Measurements from ENCODE around the gene MYOZ2.

MYOZ2 gene

DNA sequence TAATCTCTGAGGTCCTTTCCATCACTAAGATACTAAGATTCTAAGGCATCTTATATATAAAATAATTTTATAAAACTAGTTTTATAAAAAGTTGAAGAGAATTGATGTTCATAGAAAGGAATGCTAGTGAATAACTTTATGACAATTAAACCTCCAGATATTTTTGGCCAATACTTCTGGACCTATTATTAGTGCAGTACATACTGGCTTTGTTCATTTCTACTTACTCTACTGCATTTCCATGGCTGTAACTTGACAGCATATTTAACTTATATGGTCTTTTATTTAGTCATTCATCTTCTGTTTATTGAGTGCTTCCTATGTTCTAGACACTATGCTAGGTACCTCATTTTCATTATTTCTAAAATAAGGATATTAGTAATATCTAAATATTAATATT, 70.1 kb downstream of the MYOZ2 start:
- no peak overlapping the region for H3K4me3 Mint-ChIP-seq
- ATAC-seq (no peak), DNase-seq (ENCODE audit: low spot score in 2 of 2) (no peak)
- no peak overlapping the region for H3K27ac Mint-ChIP-seq
- H3K4me1 Mint-ChIP-seq, result peaks cover 16% of the 10 kb centered on the region
- H3K9me3 Mint-ChIP-seq, result no peaks in the 10 kb centered on the region
- H3K36me3 Mint-ChIP-seq, result no peaks in the 10 kb centered on the region

DNA sequence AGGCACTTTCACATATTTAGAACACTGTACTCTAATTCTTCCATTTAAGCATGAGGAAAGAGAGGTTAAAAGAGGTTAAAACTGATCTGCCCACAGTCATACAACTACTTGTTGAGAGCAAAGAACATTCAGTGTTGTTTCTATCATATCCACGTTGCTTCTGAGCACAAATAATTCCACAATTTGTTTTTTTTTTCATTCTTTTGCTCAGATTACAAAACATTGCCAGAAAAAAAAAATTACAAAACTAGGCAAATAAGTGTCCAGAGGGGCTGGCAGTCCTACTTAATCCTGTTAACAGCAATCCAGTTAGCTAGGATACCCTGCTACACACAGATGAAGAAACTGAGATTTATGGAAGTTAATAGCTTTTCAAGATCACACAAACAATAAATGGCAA, 70.5 kb downstream of the MYOZ2 start:
- Mint-ChIP-seq H3K4me3 (no peak overlapping the region), H3K9me3 (no peaks in the 10 kb centered on the region), H3K27ac (no peak overlapping the region), H3K36me3 (peaks cover 1% of the 10 kb centered on the region), H3K4me1 (peaks cover 21% of the 10 kb centered on the region)
- DNase-seq (ENCODE audit: low spot score in 2 of 2) (no peak), ATAC-seq (no peak)

DNA sequence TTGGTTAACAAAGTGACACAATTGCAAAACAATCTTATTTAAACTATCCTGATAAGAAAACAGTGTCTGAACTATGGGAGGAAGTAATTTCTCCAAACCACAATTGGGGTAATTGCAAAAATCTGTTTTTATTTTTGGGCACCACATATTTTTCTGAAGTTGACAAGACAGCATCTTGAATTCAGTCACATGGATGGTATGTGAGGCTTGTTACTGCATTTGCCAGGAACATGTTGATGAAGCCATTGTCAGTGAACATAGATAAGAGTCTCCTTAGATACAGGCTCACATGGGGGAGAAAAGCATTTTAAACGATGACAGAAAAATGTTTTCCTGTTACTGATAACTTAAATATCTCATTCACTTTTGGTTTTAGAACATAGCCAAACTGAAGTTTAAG, 71.4 kb downstream of the MYOZ2 start:
- H3K4me1 Mint-ChIP-seq, result peaks cover 30% of the 10 kb centered on the region
- no peak overlapping the region for H3K4me3 Mint-ChIP-seq
- no peaks in the 10 kb centered on the region for H3K9me3 Mint-ChIP-seq
- DNase-seq (ENCODE audit: low spot score in 2 of 2) (no peak), ATAC-seq (no peak)
- H3K27ac Mint-ChIP-seq, result no peak overlapping the region
- H3K36me3 Mint-ChIP-seq, result peaks cover 7% of the 10 kb centered on the region

DNA sequence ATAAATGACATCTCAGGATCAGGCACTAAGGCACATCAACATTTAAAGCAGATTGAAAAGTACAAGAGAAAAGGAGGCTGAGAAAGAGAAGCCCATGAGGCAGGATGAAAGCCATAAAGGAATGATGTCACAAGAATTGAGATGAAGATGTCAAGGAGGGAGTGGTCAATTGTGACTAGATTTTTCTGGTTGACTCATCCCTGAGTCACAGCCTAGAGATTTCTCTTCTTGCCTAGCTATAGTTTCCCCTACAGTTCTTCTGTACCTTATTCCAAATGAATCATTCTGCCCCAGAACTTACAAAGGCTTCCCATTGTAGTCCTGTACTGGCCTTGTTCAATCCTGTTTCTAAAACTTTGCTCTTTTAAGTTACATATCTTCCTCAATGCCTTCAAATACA, 73.4 kb downstream of the MYOZ2 start:
- Mint-ChIP-seq H3K4me3 (no peak overlapping the region), H3K27ac (no peak overlapping the region), H3K9me3 (no peaks in the 10 kb centered on the region), H3K4me1 (peaks cover 41% of the 10 kb centered on the region), H3K36me3 (peaks cover 17% of the 10 kb centered on the region)
- DNase-seq (ENCODE audit: low spot score in 2 of 2) (peak; percentile 6 to 58), ATAC-seq (peak; percentile 70)

DNA sequence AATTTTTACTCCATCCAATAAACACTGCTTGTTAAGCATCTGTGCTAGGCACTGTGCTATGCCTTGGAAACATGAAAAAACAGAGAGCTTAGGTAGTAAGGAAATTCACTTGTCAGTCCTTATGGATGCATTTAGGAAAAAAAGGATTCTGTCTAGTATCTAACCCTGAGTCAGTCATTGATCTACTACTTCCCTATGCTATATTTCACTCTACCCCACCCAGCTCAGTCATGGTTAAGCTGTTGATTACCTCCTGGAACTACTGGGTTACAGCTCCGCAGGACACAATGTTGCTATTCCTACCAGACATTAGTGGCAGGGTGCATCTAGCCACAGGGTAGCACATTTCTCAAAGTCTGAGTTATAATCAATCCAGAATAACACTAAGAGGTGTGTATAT, 74.0 kb downstream of the MYOZ2 start:
- no peak overlapping the region for H3K4me3 Mint-ChIP-seq

DNA sequence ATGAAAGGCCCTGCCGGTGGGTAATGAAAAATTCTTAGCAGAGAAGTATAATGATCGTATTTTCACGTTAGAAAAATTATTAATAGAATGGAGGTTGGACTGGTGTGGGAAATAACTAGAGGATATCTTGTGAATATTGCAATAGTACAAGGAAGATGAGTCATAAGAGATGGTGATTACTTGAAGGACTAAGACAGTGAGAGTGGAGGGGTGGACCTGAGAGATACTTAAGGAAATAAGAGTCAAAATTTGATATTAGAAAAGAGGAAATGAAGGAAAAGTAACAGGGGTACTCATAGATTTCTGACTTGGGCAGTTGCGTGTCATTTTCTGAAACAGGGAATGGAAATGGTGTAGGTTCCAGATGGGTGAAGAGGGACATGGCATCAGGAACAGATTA, 75.1 kb downstream of the MYOZ2 start:
- H3K4me1 Mint-ChIP-seq, result peaks cover 41% of the 10 kb centered on the region
- no peak for ATAC-seq
- peak overlapping the region; percentile 90 for H3K27ac Mint-ChIP-seq

More for the DNA sequence above, 74.0 kb downstream of the MYOZ2 start:
- Mint-ChIP-seq H3K4me1 (peaks cover 41% of the 10 kb centered on the region), H3K27ac (no peak overlapping the region), H3K9me3 (no peaks in the 10 kb centered on the region), H3K36me3 (peaks cover 17% of the 10 kb centered on the region)
- no peak for DNase-seq (ENCODE audit: low spot score in 2 of 2)
- ATAC-seq, result no peak

DNA sequence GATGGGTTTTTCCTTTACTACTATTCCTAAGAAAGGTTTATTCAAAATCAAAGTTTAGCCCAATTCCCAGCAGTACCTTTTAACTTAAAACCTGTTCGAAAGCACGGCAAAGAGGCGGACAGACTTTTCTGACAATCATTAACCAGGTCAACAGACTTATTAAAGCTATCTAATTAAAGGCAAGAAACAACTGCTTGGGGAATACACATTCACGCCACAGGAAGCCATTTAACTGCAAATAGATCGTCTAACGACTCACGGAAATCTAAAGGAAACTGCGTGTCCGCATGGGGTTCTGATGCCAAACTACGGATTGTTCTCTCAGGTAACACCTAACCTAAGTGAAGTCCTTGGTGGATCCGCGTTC, 76.2 kb downstream of the MYOZ2 start:
- Mint-ChIP-seq H3K4me3 (peak overlapping the region; percentile 91), H3K4me1 (peaks cover 41% of the 10 kb centered on the region), H3K36me3 (peaks cover 17% of the 10 kb centered on the region), H3K27ac (peak overlapping the region; percentile 90), H3K9me3 (no peaks in the 10 kb centered on the region)
- DNase-seq (ENCODE audit: low spot score in 2 of 2) (no peak), ATAC-seq (peak; percentile 4)

More for the DNA sequence above, 75.1 kb downstream of the MYOZ2 start:
- DNase-seq (ENCODE audit: low spot score in 2 of 2), result no peak
- Mint-ChIP-seq H3K9me3 (no peaks in the 10 kb centered on the region), H3K36me3 (peaks cover 17% of the 10 kb centered on the region), H3K4me3 (peak overlapping the region; percentile 91)

DNA sequence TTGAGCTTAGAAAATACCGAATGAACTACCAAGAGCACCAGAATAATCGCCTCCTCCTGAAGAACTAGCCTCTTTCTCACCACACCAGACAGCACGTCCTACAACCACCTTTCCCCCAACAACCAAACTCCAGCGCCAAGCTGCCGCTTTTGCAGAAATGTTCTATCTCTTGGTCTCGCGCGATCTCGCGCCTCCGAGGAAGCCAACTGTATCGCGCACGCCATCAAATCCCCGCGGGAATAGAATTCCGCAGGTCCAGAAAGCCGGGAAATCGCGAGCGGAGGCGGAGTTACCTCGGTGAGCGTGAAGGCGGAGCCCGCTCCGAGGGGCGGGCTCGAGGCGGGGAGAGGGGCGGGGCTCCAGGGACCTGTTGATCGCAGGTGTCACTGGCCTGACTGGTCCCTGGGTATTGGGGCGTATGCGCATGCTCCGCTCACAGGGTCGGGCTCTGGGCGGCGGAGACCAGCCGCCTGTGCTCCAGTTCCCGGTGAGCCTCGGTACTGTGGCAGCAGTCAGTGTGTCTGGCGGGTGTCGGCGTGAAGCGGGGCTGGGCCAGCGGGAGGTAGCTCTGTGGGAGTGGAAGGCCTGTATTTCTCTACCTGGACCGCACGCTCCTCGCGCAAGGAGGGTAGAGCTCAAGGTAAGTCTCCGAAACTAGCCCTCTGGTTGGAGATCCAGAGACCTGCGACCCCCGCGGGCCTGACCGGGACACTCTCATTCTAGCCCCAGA, 76.8 kb downstream of the MYOZ2 start, which contains the start of gene USP53:
Gene USP53, plus strand, starts transcription at position 480 of the 730 bp plus-strand sequence. CDS start 27,047 bp downstream, outside the sequence.
- Mint-ChIP-seq H3K4me1 (peaks cover 41% of the 10 kb centered on the region), H3K27ac (peak within 1 kb of the TSS; percentile 90)

DNA sequence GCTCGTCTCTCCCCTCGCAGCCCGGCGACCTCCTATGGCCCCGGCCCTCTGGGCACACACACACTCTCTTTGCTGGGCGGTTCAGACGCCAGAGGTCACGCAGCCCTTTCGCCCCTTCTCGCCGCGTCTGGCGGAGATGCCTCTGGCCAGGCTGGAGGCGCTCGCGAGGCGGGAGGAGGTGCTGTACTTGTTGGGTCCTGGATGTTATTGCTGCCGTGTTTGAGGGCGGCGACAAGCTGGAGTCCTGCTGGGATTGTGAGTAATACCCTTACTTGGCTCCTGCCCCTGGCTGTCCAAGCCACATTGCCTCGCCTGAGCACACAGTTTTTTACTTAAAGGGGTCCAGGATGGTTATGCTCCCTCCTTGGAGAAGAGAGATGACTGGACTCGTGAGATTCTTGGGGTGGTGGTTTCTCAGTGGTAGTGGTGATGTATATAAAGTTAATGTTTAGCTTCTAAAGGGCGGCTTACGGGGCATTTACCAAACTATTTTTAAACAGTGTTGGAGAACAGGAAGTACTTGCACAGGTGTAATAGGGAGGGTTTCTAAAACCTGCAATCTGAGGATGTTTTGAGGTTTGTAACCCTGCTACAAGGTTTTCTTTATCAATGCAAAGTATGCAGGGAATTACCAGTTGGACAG, 77.5 kb downstream of the MYOZ2 start:
- ATAC-seq, result peak; percentile 68
- DNase-seq (ENCODE audit: low spot score in 2 of 2), result peak in 1 of 2 donors; percentile 48
- no peaks in the 10 kb centered on the region for H3K9me3 Mint-ChIP-seq
- H3K27ac Mint-ChIP-seq, result peak overlapping the region; percentile 90
- peaks cover 26% of the 10 kb centered on the region for H3K36me3 Mint-ChIP-seq
- peaks cover 41% of the 10 kb centered on the region for H3K4me1 Mint-ChIP-seq
- peak overlapping the region; percentile 91 for H3K4me3 Mint-ChIP-seq

More for the DNA sequence above, 76.8 kb downstream of the MYOZ2 start, which contains the start of gene USP53:
- peak; percentile 94 for ATAC-seq
- DNase-seq (ENCODE audit: low spot score in 2 of 2), result peak; percentile 87 to 97
- Mint-ChIP-seq H3K9me3 (no peaks in the 10 kb centered on the region), H3K4me3 (peak within 1 kb of the TSS; percentile 91), H3K36me3 (peaks cover 19% of the 10 kb centered on the region)

DNA sequence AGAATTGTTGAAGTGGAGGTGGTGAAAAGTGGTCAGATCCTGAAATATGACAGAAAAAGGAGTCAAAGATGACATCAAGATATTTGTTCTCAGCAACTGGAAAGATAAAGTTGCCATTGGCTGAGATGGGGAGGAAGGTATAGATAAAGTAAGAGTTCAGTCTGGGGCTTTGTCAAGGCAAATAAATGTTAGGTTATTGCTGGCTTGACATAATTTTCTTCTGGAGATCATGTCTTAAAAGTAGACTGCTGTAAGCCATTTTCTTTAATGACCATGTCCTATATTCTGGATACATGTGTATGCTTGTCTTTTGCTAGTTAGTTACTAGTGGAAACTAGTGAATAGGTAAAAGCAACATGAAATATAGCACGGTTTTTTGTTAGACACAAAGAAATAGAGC, 82.5 kb downstream of the MYOZ2 start:
- H3K36me3 Mint-ChIP-seq, result peaks cover 19% of the 10 kb centered on the region
- ATAC-seq (no peak), DNase-seq (ENCODE audit: low spot score in 2 of 2) (no peak)
- H3K4me3 Mint-ChIP-seq, result no peak overlapping the region
- peaks cover 6% of the 10 kb centered on the region for H3K4me1 Mint-ChIP-seq
- H3K27ac Mint-ChIP-seq, result no peak overlapping the region
- peaks cover 3% of the 10 kb centered on the region for H3K9me3 Mint-ChIP-seq

DNA sequence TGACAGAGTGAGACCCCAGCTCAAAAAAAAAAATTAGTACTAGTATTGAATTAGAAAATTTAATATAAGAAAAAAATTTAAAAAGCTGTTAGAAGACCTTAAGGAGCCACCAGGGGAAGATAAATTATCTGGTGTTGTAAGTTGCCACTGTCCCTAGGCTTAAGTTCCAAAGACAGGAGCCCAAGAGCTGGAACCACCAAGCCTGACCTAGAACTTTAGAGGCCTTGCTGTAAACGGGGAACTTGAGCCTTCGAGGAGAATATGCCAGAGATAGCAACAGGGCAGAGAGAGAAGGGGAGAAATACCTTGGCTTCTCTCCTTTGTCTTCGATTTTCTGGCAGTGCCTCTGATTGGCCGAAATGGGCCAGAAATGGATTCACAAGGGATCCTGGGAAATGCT, 85.8 kb downstream of the MYOZ2 start:
- H3K27ac Mint-ChIP-seq, result no peak overlapping the region
- peaks cover 19% of the 10 kb centered on the region for H3K36me3 Mint-ChIP-seq
- H3K9me3 Mint-ChIP-seq, result peaks cover 3% of the 10 kb centered on the region
- no peak overlapping the region for H3K4me3 Mint-ChIP-seq
- H3K4me1 Mint-ChIP-seq, result no peaks in the 10 kb centered on the region
- DNase-seq (ENCODE audit: low spot score in 2 of 2) (no peak), ATAC-seq (no peak)

DNA sequence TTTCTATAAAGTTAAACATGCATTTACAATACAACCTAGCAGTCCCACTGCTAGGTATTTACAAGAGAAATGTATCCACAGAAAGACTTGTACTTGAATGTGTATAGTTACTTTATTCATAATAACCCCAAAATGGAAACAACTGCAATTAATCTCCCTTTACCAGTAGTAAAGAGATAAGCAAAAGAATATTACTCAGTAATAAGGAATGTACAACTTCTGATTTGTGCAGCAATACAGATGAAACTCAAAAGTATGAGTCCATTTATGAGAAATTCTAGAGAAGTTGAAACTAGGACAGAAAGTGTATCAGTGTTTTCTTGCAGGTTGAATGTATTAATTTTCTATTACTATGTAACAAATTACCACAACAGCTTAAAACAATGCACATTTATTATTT, 92.1 kb downstream of the MYOZ2 start:
- H3K4me1 Mint-ChIP-seq, result peaks cover 11% of the 10 kb centered on the region
- H3K4me3 Mint-ChIP-seq, result no peak overlapping the region
- no peaks in the 10 kb centered on the region for H3K36me3 Mint-ChIP-seq
- no peak overlapping the region for H3K27ac Mint-ChIP-seq
- no peaks in the 10 kb centered on the region for H3K9me3 Mint-ChIP-seq
- no peak for ATAC-seq
- DNase-seq (ENCODE audit: low spot score in 2 of 2), result no peak

DNA sequence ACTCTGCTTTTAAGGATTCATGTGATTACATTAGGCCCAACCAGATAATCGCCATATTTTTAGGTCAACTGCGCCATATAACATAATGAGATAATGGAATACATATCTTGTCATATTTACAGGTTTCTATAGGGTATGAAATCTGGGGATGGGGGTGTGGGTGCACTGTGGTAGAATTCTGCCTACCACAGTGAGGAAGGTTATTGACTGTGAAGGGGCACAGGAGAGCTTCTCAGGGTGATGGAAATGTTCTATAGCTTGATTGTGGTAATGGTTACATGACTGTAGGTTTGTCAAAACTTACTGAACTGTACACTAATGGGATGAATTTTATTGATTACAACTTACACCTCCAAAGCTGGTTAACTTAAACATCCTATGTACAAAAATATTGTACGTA, 92.8 kb downstream of the MYOZ2 start:
- Mint-ChIP-seq H3K27ac (no peak overlapping the region), H3K9me3 (no peaks in the 10 kb centered on the region), H3K4me1 (peaks cover 17% of the 10 kb centered on the region), H3K4me3 (no peak overlapping the region), H3K36me3 (no peaks in the 10 kb centered on the region)
- no peak for ATAC-seq
- no peak for DNase-seq (ENCODE audit: low spot score in 2 of 2)

DNA sequence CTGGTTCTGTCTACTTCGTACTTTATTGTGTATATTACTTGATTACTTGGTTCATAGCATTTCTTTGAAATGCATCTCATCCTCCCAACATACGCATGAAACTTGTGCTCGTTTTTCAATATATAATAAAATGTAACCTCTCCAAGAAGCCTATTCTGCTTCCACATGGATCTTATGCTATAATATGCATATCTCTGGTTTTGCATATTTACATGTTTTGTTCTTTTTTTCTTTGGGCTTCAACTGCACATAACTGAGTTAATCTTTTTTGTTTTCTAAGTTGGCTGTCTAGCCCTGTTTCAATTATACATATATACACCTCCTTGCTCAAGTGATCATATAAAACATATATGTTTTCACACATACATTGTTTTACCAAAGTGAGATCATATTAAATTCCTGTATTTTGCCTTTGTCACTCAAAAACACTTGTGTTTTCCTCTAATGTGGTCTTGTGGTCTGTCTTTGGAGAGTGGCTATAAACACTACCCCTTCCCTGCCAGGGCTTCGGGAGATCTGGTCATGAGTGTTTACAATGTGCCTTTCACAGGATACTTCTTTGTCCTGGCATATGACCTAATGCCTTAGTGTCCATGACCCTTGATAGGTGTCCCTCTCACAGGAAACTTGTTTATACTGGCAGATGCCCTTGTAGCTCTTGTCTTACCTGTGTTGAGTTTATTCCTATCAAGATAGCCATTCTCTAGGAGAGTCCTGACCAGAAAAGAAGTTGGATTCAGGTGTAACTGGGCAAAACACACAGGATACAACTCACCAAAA, 94.5 kb downstream of the MYOZ2 start:
- no peak for ATAC-seq
- H3K4me1 Mint-ChIP-seq, result peaks cover 25% of the 10 kb centered on the region
- H3K9me3 Mint-ChIP-seq, result no peaks in the 10 kb centered on the region
- no peak overlapping the region for H3K4me3 Mint-ChIP-seq
- no peak for DNase-seq (ENCODE audit: low spot score in 2 of 2)
- H3K36me3 Mint-ChIP-seq, result no peaks in the 10 kb centered on the region
- H3K27ac Mint-ChIP-seq, result no peak overlapping the region

DNA sequence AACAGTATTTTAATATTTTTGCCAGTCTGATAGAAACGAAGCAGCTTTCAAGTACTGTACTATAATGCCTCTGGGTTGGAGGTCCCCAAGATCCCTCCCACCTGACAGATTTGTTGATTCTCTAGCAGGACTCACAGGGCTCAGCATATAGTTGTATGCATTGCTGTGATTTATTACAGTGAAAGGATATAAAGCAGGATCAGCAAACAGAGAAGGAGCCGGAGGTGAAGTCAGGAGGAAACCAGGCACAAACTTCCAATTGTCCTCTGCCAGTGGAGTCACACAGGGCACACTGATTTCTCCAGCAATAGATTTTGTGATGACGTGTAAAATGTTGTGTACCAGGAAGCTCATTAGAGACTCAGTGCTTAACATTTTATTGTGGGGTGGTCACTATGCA, 95.9 kb downstream of the MYOZ2 start:
- H3K36me3 Mint-ChIP-seq, result no peaks in the 10 kb centered on the region
- no peak overlapping the region for H3K27ac Mint-ChIP-seq
- H3K4me3 Mint-ChIP-seq, result no peak overlapping the region
- H3K4me1 Mint-ChIP-seq, result peaks cover 31% of the 10 kb centered on the region
- DNase-seq (ENCODE audit: low spot score in 2 of 2) (no peak), ATAC-seq (no peak)
- H3K9me3 Mint-ChIP-seq, result no peaks in the 10 kb centered on the region

Data from stimulated activated effector memory CD8-positive, alpha-beta T cell treated with anti-CD3 and anti-CD28 coated beads, Interleukin-12 subunit alpha, Interleukin-12 subunit beta, amount 100 ng/mL, for 72 hours (primary cell).